H1 (cell line): ENCODE data around the gene CYP11A1. TPM values are rescaled to one million over a fixed set of nuclear protein-coding genes. Genes with fewer than 3 reads are reported as not detected.

Experiments
- CTCF ChIA-PET: fragments of 300-600 bp; sonication (Branson Sonifier 250); formaldehyde crosslinking; loops from one replicate; lab custom pipeline; 2021; ENCODE audit not compliant: partially characterized antibody; lab: Charles Lee
- POLR2A ChIA-PET: fragments of 300-600 bp; sonication (Branson Sonifier 250); formaldehyde crosslinking; loops from one replicate; lab custom pipeline; 2021; ENCODE audit warnings: inconsistent platforms; ENCODE audit not compliant: partially characterized antibody; lab: Charles Lee
- DNase-seq, 2 experiments: peaks; one replicate each; pipeline versions ENCODE4 v3.0.0 to v3.0.0-alpha.2; 2010 to 2022; ENCODE audit warnings: low spot score in 2 of 2, low read depth in 1 of 2, mixed read lengths in 1 of 2
- FAIRE-seq: peaks from 2 replicates; lab custom pipeline; 2011; peaks lifted over from hg19 to GRCh38; lab: Jason Lieb, UNC
- H2AFZ ChIP-seq: 2 replicates; pipeline ENCODE4 v1.8.1; 2012; ENCODE audit warnings: low read length, inconsistent platforms
- H2AK5ac ChIP-seq: 2 replicates; pipeline ENCODE4 v1.6.1; 2013; ENCODE audit warnings: low read depth, low read length
- H2BK120ac ChIP-seq: replicated peaks from 2 replicates; pipeline ENCODE3; 2013; ENCODE audit warnings: low read depth, low read length, inconsistent platforms
- H2BK12ac ChIP-seq: 2 replicates; pipeline ENCODE4 v1.6.1; 2013; ENCODE audit warnings: low read depth, low read length
- H2BK15ac ChIP-seq: 2 replicates; pipeline ENCODE4 v1.6.1; 2013; ENCODE audit warnings: low read length
- H2BK20ac ChIP-seq: 2 replicates; pipeline ENCODE4 v1.6.1; 2013; ENCODE audit warnings: low read length
- H2BK5ac ChIP-seq: 2 replicates; pipeline ENCODE4 v1.6.1; 2013; ENCODE audit warnings: low read depth, low read length
- H3K14ac ChIP-seq: 2 replicates; pipeline ENCODE4 v1.6.1; 2013; ENCODE audit warnings: inconsistent platforms; ENCODE audit not compliant: insufficient read length
- H3K18ac ChIP-seq: 2 replicates; pipeline ENCODE4 v1.6.1; 2013; ENCODE audit warnings: low read length; ENCODE audit errors: extremely low read depth
- H3K23ac ChIP-seq: 2 replicates; pipeline ENCODE4 v1.6.1; 2013; ENCODE audit warnings: inconsistent platforms; ENCODE audit not compliant: insufficient read length
- H3K23me2 ChIP-seq: 2 replicates; pipeline ENCODE4 v1.6.1; 2013; ENCODE audit warnings: low read depth, low read length
- H3K27ac ChIP-seq: 2 replicates; pipeline ENCODE4 v1.6.1; 2011; ENCODE audit warnings: low read depth, low read length, inconsistent platforms
- H3K27me3 ChIP-seq, 4 experiments: replicated peaks in 1 of 4; 1 replicate in 1 of 4; 2 replicates in 3 of 4; pipeline versions ENCODE4 v1.6.1 to v1.8.1; 2011 to 2013; ENCODE audit warnings: low read length in 3 of 4, mild to moderate bottlenecking in 3 of 4, inconsistent platforms in 2 of 4, mixed read lengths in 2 of 4, moderate library complexity in 1 of 4; ENCODE audit not compliant: control insufficient read depth in 3 of 4, insufficient read depth in 3 of 4; ENCODE audit errors: extremely low read depth in 1 of 4
- H3K36me3 ChIP-seq, 4 experiments: 2 replicates each; pipeline versions ENCODE4 v1.6.1 to v1.8.1; 2011 to 2013; ENCODE audit warnings: mild to moderate bottlenecking in 4 of 4, low read length in 3 of 4, moderate library complexity in 2 of 4, control low read depth in 1 of 4, inconsistent platforms in 1 of 4; ENCODE audit not compliant: insufficient read depth in 4 of 4, control insufficient read depth in 2 of 4
- H3K4ac ChIP-seq: replicated peaks from 2 replicates; pipeline ENCODE3; 2013; ENCODE audit warnings: low read length, low read depth, mixed read lengths, inconsistent platforms; ENCODE audit not compliant: insufficient read length
- H3K4me1 ChIP-seq, 4 experiments: replicated peaks in 1 of 4; 1 replicate in 1 of 4; 2 replicates in 3 of 4; pipeline versions ENCODE4 v1.6.1 to v1.8.1; 2011 to 2013; ENCODE audit warnings: low read length in 3 of 4, inconsistent platforms in 2 of 4, mixed read lengths in 1 of 4; ENCODE audit not compliant: insufficient read depth in 4 of 4, control insufficient read depth in 3 of 4
- H3K4me2 ChIP-seq, 2 experiments: 2 replicates each; pipeline versions ENCODE4 v1.6.1 to v1.8.1; 2011 to 2013; ENCODE audit warnings: low read depth in 2 of 2, low read length in 2 of 2, control low read depth in 1 of 2, inconsistent platforms in 1 of 2, mild to moderate bottlenecking in 1 of 2; ENCODE audit not compliant: insufficient read depth in 1 of 2
- H3K4me3 ChIP-seq, 4 experiments: fragments of 200-600, 300-600 bp in 1 of 4; sonication (generic), shearing (Covaris generic), sonication (Bioruptor Twin) in 1 of 4; 2 replicates each; pipeline versions ENCODE4 v1.5.1 to v1.8.1; 2011 to 2016; ENCODE audit warnings: low read length in 4 of 4, low read depth in 3 of 4, control low read depth in 2 of 4, inconsistent platforms in 2 of 4, mild to moderate bottlenecking in 2 of 4, mixed read lengths in 1 of 4, moderate library complexity in 1 of 4; ENCODE audit not compliant: insufficient read depth in 2 of 4; ENCODE audit errors: extremely low read depth in 1 of 4
- H3K56ac ChIP-seq: replicated peaks from 2 replicates; pipeline ENCODE3; 2013; ENCODE audit warnings: low read depth, mild to moderate bottlenecking, mixed read lengths, low read length, inconsistent platforms; ENCODE audit not compliant: insufficient read length
- H3K79me1 ChIP-seq: 2 replicates; pipeline ENCODE4 v1.6.1; 2013; ENCODE audit warnings: low read depth, low read length, control low read depth
- H3K79me2 ChIP-seq, 2 experiments: 2 replicates each; pipeline versions ENCODE4 v1.6.1 to v1.8.1; 2012 to 2013; ENCODE audit warnings: low read length in 2 of 2, mild to moderate bottlenecking in 2 of 2, inconsistent platforms in 1 of 2; ENCODE audit not compliant: insufficient read depth in 2 of 2, control insufficient read depth in 1 of 2
- H3K9ac ChIP-seq, 4 experiments: replicated peaks in 1 of 4; 1 replicate in 1 of 4; 2 replicates in 3 of 4; pipeline versions ENCODE4 v1.6.1 to v1.8.1; 2011 to 2013; ENCODE audit warnings: low read depth in 3 of 4, low read length in 3 of 4, control low read depth in 2 of 4, mild to moderate bottlenecking in 2 of 4, moderate library complexity in 2 of 4, inconsistent platforms in 1 of 4; ENCODE audit errors: extremely low read depth in 1 of 4
- H3K9me3 ChIP-seq, 2 experiments: 2 replicates each; pipeline versions ENCODE4 v1.6.1 to v1.8.1; 2012 to 2013; ENCODE audit warnings: mild to moderate bottlenecking in 2 of 2, moderate library complexity in 2 of 2, control low read depth in 1 of 2, inconsistent platforms in 1 of 2, low read depth in 1 of 2, low read length in 1 of 2, mixed read lengths in 1 of 2; ENCODE audit not compliant: insufficient read depth in 2 of 2
- H4K20me1 ChIP-seq, 2 experiments: replicated peaks in 1 of 2; 2 replicates each; pipeline versions ENCODE3 to v1.8.1; 2011 to 2013; ENCODE audit warnings: inconsistent platforms in 2 of 2, low read length in 2 of 2, mild to moderate bottlenecking in 1 of 2; ENCODE audit not compliant: insufficient read depth in 2 of 2, control insufficient read depth in 1 of 2
- H4K5ac ChIP-seq: 2 replicates; pipeline ENCODE4 v1.6.1; 2013; ENCODE audit warnings: low read length, low read depth, mixed read lengths, inconsistent platforms; ENCODE audit not compliant: insufficient read length
- H4K8ac ChIP-seq: 2 replicates; pipeline ENCODE4 v1.8.0; 2013; ENCODE audit warnings: mild to moderate bottlenecking, moderate library complexity, low read length, inconsistent platforms; ENCODE audit not compliant: insufficient read depth; ENCODE audit errors: extremely low read depth
- H4K91ac ChIP-seq: replicated peaks from 2 replicates; pipeline ENCODE3; 2013; ENCODE audit warnings: low read length, mixed read lengths, inconsistent platforms; ENCODE audit not compliant: insufficient read length
- ATF3 ChIP-seq: IDR thresholded peaks from 2 replicates; pipeline ENCODE4 v1.6.1; 2011; ENCODE audit warnings: low read depth, mild to moderate bottlenecking, low read length; ENCODE audit not compliant: insufficient read depth
- BCL11A ChIP-seq, 2 experiments: IDR thresholded peaks; one replicate each; pipeline ENCODE4 v1.6.1; 2011; ENCODE audit warnings: low read depth in 2 of 2, low read length in 2 of 2, mild to moderate bottlenecking in 2 of 2
- BRCA1 ChIP-seq: IDR thresholded peaks from 2 replicates; pipeline ENCODE4 v1.6.1; 2012; ENCODE audit warnings: low read depth, low read length, improper control_type of control experiment
- E2F6 ChIP-seq: IDR thresholded peaks from 2 replicates; pipeline ENCODE4 v1.6.1; 2012; ENCODE audit warnings: inconsistent platforms
- EGR1 ChIP-seq: IDR thresholded peaks from 2 replicates; pipeline ENCODE4 v1.6.1; 2011; ENCODE audit warnings: low read depth, low read length, borderline replicate concordance
- GABPA ChIP-seq: IDR thresholded peaks from 2 replicates; pipeline ENCODE4 v1.6.1; 2011; ENCODE audit warnings: mild to moderate bottlenecking, low read length, moderate library complexity, borderline replicate concordance; ENCODE audit not compliant: insufficient read depth
- HDAC6 ChIP-seq: IDR thresholded peaks from one replicate; pipeline ENCODE4 v1.7.1; 2012; ENCODE audit warnings: low read depth, mild to moderate bottlenecking, inconsistent platforms, low read length, moderate library complexity
- JUND ChIP-seq: IDR thresholded peaks from 2 replicates; pipeline ENCODE4 v1.6.1; 2011; ENCODE audit warnings: mild to moderate bottlenecking, improper control_type of control experiment, low read length
- POLR2AphosphoS5 ChIP-seq: IDR thresholded peaks from 2 replicates; pipeline ENCODE4 v1.6.1; 2011; ENCODE audit warnings: low read depth, low read length
- RNF2 ChIP-seq: fragments of 200-900, 300-1000 bp; sonication (generic); IDR thresholded peaks from 2 replicates; pipeline ENCODE4 v1.7.1; 2016; ENCODE audit warnings: borderline replicate concordance, low read depth, mild to moderate bottlenecking, antibody characterized with exemption, low read length; ENCODE audit not compliant: poor library complexity, severe bottlenecking; ENCODE audit errors: missing control alignments
- RXRA ChIP-seq: IDR thresholded peaks from 2 replicates; pipeline ENCODE4 v1.6.1; 2011; ENCODE audit warnings: low read depth, mild to moderate bottlenecking, low read length, moderate library complexity; ENCODE audit not compliant: insufficient read depth
- SAP30 ChIP-seq: fragments of 300-600 bp; sonication (generic); IDR thresholded peaks from 2 replicates; pipeline ENCODE4 v1.7.1; 2012; ENCODE audit warnings: low read length, moderate library complexity, mild to moderate bottlenecking, inconsistent platforms; ENCODE audit not compliant: insufficient read depth, insufficient replicate concordance
- WGBS, 2 experiments: shearing (Covaris generic) in 1 of 2; methylation state at CpG; one replicate each; pipeline versions ENCODE4 v1.1.6 to v1.1.7; 2013 to 2015; ENCODE audit warnings: low lambda C conversion rate in 2 of 2, mixed read lengths in 2 of 2, inconsistent platforms in 1 of 2, low coverage in 1 of 2, missing lambda C conversion rate in 1 of 2; ENCODE audit not compliant: insufficient replicate concordance in 2 of 2, insufficient coverage in 1 of 2, insufficient read length in 1 of 2; ENCODE audit errors: extremely low coverage in 1 of 2, missing lambda C conversion rate in 1 of 2; 5-methylcytosine and 5-hydroxymethylcytosine counted together
- polyA plus RNA-seq, 7 experiments: library from polyadenylated mRNA; depleted of rRNA in 3 of 7; stranded (reverse) in 5 of 7; unstranded in 2 of 7; fragments of >200 nt in 5 of 7; fragments of 200-250 nt in 2 of 7; gene quantifications; 1 replicate in 5 of 7; 2 replicates in 1 of 7; 4 replicates in 1 of 7; pipeline versions ENCODE4 v1.2.1 to v1.2.3, GENCODE V29; 2011 to 2013; ENCODE audit warnings: missing spikeins in 2 of 7, mixed read lengths in 2 of 7
- total RNA-seq: library from RNA; stranded (reverse); fragmentation: NEBNext Ultra II Directional; extraction: Animal tissue kit (Norgen Biotek cat#: 25700); gene quantifications from 2 replicates; pipeline ENCODE4 v1.2.1, GENCODE V29; 2021

Gene CYP11A1
- total and polyA plus RNA-seq, 2 of the 8 experiments (the other 6 are each of a cell fraction or from before 2014, with no cell fraction given), result 1.9 to 7.2 TPM

DNA sequence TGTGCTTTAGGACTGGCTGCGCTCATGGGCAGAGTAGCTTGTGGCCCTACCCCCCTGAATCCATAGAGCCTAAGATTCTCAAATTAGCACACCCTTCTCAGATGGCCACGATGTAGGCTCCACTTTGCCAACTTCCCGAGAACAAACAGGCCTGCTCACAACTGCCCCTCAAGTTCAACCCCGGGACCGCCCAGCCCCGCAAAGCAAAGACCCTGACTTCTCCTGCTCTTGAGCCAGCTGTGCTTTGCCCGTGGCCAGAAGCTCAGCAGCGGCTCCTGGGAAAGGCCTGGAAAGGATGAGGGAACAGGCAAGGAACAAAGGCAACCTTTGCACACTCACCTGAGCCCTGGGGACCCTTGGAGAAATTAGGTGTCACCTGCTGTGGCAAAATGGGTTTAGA is 32.0 kb downstream of the CYP11A1 start:
- no peaks in the 10 kb centered on the region for H3K79me1 ChIP-seq
- no peaks in the 10 kb centered on the region; a peak in 1 of 7 replicates for H3K4me1 ChIP-seq
- no peak overlapping the region for H2AK5ac ChIP-seq
- H3K23ac ChIP-seq, result no peak overlapping the region
- no peak overlapping the region for H2BK12ac ChIP-seq
- H3K56ac ChIP-seq, result no peak overlapping the region
- no peak overlapping the region for H2BK120ac ChIP-seq
- H2BK15ac ChIP-seq, result no peak overlapping the region
- TF ChIP-seq E2F6, result no peak
- TF ChIP-seq SAP30, result no peak
- TF ChIP-seq JUND, result no peak
- TF ChIP-seq POLR2AphosphoS5, result no peak
- TF ChIP-seq HDAC6, result no peak
- TF ChIP-seq RXRA, result no peak
- no peak for TF ChIP-seq RNF2
- no peak for TF ChIP-seq BRCA1
- TF ChIP-seq ATF3, result no peak
- no peak for TF ChIP-seq GABPA
- TF ChIP-seq BCL11A (IDR thresholded peaks at IDR 0.05; ENCODE audit: low read depth in 2 of 2, low read length in 2 of 2), result no peak
- TF ChIP-seq EGR1, result no peak
- CTCF ChIA-PET, result interaction anchor here (1.2 to 9.4 kb wide), 3 partner anchors 14 to 281 kb away, joined by 3 to 75 read pairs (median 4); no protein-coding TSS in a partner anchor
- H4K91ac ChIP-seq, result no peak overlapping the region
- DNase-seq, result no peak
- H3K18ac ChIP-seq, result no peak overlapping the region
- no peak overlapping the region for H4K5ac ChIP-seq
- H2BK20ac ChIP-seq, result no peak overlapping the region
- no peak for FAIRE-seq
- H3K9me3 ChIP-seq, result no peaks in the 10 kb centered on the region
- H3K4ac ChIP-seq, result no peak overlapping the region
- no peak overlapping the region for H3K4me3 ChIP-seq
- no peak overlapping the region for H3K9ac ChIP-seq
- WGBS, 2 experiments, result 92% methylated on average over 8 of the region's 8 CpGs; no CpG with 5 or more reads in 1 of the 2 experiments
- H3K23me2 ChIP-seq, result no peaks in the 10 kb centered on the region
- no peak overlapping the region for H4K8ac ChIP-seq
- H3K36me3 ChIP-seq, result no peaks in the 10 kb centered on the region; a peak in 1 of 8 replicates
- POLR2A ChIA-PET, result interaction anchor here (1.4 kb wide), 1 partner anchor 9 kb away, joined by 4 read pairs; no protein-coding TSS in a partner anchor
- no peaks in the 10 kb centered on the region for H4K20me1 ChIP-seq
- H3K27ac ChIP-seq, result no peak overlapping the region
- H3K27me3 ChIP-seq, result no peaks in the 10 kb centered on the region; a peak in 1 of 7 replicates
- H3K4me2 ChIP-seq, result no peak overlapping the region
- no peak overlapping the region for H3K14ac ChIP-seq
- H3K79me2 ChIP-seq, result no peaks in the 10 kb centered on the region
- H2AFZ ChIP-seq, result no peak overlapping the region
- no peak overlapping the region for H2BK5ac ChIP-seq
